ENCODE measurements around the gene NDUFAB1.

GRCh38 chr16:23570992-23571632 lies 25.0 kb downstream of the NDUFAB1 start:
- TF ChIP-seq POLR2A (IDR thresholded peaks at IDR 0.05), result no peak
- TF ChIP-seq, protein P1, sequence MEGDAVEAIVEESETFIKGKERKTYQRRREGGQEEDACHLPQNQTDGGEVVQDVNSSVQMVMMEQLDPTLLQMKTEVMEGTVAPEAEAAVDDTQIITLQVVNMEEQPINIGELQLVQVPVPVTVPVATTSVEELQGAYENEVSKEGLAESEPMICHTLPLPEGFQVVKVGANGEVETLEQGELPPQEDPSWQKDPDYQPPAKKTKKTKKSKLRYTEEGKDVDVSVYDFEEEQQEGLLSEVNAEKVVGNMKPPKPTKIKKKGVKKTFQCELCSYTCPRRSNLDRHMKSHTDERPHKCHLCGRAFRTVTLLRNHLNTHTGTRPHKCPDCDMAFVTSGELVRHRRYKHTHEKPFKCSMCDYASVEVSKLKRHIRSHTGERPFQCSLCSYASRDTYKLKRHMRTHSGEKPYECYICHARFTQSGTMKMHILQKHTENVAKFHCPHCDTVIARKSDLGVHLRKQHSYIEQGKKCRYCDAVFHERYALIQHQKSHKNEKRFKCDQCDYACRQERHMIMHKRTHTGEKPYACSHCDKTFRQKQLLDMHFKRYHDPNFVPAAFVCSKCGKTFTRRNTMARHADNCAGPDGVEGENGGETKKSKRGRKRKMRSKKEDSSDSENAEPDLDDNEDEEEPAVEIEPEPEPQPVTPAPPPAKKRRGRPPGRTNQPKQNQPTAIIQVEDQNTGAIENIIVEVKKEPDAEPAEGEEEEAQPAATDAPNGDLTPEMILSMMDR (IDR thresholded peaks at IDR 0.05), result no peak

Measured in thyroid gland (tissue), 4 donors.